Stimulated activated CD4-positive, alpha-beta T cell treated with anti-CD3 and anti-CD28 coated beads, Interleukin-1b, Interleukin-23, amount 100 ng/mL, for 4 hours (primary cell): Measurements from ENCODE around the gene LMTK3.
A peak's percentile ranks its signal among the peaks of the same experiment; 100 is the strongest.

ENCODE experiments used
- DNase-seq, 2 donors: peaks; one replicate each; pipeline ENCODE4 v3.0.0-alpha.2; 2020; ENCODE audit warnings: low read depth in 2 of 2

Gene LMTK3

DNA sequence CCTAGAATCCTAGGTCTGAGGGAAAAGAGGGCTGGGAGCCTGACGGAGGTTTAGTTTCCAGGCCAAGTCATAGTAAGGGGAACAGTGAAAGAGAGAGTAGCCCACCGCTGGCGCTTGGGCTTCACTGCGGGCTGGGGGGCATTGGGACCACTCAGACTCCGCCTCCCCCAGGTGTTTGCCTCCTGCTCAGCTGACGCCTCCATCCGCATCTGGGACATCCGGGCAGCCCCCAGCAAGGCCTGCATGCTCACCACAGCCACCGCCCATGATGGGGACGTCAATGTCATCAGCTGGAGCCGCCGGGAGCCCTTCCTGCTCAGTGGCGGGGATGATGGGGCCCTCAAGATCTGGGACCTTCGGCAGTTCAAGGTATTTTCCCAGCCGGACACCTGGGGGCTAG, 60.8 kb downstream of the LMTK3 start:
- DNase-seq = no peak

DNA sequence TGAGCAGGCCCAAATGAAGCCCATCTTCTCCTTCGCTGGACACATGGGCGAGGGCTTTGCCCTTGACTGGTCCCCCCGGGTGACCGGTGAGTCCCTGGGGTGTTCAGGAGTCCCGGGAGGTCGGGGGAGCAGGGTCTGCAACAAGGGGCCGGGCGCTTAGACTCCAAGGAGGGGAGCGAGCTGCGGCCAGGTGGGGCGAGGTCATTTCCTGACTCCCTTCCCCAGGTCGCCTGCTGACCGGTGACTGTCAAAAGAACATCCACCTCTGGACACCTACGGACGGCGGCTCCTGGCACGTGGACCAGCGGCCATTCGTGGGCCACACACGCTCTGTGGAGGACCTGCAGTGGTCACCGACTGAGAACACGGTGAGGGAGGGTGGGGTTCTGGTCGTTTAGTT, 61.2 kb downstream of the LMTK3 start:
- DNase-seq = no peak

DNA sequence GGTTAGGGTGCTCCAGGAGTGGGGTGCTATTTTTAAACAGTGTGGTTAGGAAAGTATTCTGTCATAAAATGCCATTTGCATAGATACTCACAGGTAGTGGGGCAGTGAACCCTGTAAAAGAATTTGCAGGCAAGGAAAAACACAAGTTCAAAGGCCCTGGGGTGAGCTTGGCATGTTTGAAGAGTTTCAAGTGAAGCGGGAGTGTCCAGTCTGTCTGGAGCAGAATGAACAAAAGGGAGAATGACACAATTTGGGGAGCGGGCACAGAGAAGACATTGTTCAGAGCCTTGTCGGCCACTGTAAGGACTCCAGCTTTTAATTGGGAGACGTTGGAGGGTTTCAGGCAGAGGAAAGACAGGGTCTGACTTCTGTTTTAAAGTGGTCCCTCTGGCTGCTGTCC, 63.1 kb downstream of the LMTK3 start:
- no peak for DNase-seq

- DNase-seq = no peak
Observed at GRCh38 chr19:48446579-48446978, 65.1 kb downstream of the LMTK3 start.

DNA sequence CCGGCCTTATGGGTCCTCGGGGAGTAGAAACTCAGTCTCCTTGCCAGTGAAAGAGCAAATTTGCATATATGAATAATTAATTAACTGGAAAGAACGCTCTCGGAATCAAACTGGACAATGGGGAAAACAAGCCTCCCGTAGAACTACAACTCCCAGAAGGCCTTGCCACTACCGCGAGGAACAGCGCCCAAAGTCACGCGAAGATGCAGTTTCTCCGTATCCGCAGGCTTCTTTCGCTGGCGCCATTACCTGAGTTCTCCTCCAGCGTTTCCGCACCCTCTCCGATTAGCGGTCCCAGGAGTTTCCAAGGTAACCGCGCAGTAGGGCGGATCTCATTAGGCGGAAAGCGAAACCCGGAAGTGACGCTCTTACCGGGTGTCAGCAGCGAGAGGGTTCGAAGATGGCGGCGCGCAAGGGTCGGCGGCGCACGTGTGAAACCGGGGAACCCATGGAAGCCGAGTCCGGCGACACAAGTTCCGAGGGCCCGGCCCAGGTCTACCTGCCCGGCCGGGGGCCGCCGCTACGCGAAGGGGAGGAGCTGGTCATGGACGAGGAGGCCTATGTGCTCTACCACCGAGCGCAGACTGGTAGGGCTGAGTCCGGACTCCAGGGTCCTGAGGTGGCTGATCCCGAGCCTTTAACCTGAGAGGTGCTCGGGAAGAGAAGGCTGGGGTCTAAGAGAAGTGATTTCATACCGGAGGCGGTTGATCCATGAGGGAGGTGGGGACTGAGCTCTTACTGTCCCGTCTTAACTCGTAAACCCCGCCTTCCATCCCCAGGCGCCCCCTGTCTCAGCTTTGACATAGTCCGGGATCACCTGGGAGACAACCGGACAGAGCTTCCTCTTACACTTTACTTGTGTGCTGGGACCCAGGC, 65.8 kb downstream of the LMTK3 start, which contains the start of gene GRWD1:
GRWD1 (plus strand) TSS at position 378 of the 876 bp plus-strand sequence; CDS start at position 401, 23 bp downstream.
- peak; percentile 79 to 88 for DNase-seq

DNA sequence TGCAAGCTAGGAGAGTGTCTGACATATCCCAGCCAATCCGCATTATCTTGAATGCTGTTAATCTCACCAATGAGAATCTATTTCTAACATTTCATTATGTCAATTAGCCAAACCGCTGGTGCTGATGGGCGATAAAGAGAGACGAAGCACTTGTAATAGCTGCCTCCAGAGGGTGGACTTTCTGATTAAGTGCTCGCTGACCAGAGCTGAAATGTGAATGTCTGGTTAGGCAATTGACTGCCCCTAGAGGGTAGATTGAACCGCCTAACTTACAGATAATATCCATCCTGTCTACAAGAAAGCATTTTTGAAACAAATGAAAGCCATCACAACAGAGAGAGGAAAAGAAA, 66.4 kb downstream of the LMTK3 start:
- no peak for DNase-seq

DNA sequence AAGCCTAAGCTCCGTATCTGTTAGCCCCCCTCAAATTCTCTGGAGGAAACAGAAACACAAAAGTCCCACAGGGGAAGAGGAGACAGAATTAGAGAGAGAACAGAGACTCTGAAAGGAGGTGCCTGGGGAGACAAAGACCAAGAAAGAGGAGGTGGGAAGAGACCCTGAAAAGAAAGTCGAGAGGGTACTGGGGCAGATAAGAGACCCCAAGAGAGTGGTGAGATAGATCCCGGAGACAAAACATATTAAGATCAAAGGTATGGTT, 66.8 kb downstream of the LMTK3 start:
- no peak for DNase-seq

DNA sequence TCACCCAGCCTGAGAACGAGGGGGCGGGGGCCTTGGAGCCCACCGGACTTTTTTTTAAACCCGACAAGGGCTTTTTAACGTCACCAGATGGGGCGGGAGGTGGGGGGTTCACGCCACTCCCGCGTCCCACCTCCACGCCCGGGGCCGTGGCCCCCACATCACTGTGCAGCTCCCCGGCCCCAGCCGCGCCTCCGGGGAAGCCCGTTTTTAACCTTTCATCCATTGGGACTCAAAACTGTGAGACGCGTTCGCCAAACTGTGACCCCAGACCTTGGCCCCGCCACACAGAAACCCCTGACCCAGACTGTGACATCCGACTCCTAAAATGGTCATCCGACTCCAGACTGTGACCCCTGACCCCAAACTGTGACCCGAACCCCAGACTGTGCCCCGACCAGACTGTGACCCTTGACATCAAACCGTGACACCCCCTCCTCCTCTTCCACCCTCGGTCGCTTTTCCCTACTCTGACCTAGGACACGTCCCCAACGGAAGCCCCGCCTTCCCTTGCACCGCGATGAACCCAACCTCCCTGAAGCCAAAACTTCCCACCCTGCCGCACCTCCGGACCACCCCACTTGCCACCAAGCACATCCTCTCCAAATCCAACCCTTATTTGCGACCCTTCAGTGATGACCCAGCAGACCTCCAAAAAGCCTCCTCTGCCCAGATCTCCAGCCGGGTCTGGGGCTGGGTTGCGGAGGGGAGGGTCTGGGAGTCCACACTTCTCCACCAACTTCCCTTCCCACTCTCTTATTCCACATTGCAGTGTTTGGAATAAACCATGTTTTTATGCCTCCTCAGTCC, 67.3 kb downstream of the LMTK3 start:
- DNase-seq = no peak

DNA sequence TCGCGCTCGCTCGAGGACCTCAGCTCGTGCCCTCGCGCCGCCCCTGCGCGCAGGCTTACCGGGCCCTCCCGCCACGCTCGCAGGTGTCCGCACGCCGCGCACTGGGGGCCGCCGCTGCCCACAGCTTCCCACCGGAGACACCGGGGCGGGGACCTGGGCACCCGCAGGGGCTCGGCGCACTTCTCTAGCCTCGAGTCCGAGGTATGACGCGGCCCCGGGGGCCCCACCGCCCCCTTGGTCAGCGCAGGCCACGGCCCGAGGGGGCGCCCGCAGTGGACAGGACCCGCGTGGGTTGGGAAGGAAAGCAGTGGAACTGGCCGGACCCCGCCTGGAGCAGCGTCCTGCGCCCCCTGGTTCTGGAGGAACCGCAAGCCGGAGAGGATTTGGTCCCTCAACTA, 67.9 kb downstream of the LMTK3 start:
- no peak for DNase-seq

DNA sequence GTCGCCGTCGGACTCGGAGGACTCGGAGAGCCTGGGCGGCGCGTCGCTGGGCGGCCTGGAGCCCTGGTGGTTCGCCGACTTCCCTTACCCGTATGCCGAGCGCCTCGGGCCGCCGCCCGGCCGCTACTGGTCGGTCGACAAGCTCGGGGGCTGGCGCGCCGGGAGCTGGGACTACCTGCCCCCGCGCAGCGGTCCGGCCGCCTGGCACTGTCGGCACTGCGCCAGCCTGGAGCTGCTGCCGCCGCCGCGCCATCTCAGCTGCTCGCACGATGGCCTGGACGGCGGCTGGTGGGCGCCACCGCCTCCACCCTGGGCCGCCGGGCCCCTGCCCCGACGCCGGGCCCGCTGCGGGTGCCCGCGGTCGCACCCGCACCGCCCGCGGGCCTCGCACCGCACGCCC, 68.4 kb downstream of the LMTK3 start:
- DNase-seq = no peak

DNA sequence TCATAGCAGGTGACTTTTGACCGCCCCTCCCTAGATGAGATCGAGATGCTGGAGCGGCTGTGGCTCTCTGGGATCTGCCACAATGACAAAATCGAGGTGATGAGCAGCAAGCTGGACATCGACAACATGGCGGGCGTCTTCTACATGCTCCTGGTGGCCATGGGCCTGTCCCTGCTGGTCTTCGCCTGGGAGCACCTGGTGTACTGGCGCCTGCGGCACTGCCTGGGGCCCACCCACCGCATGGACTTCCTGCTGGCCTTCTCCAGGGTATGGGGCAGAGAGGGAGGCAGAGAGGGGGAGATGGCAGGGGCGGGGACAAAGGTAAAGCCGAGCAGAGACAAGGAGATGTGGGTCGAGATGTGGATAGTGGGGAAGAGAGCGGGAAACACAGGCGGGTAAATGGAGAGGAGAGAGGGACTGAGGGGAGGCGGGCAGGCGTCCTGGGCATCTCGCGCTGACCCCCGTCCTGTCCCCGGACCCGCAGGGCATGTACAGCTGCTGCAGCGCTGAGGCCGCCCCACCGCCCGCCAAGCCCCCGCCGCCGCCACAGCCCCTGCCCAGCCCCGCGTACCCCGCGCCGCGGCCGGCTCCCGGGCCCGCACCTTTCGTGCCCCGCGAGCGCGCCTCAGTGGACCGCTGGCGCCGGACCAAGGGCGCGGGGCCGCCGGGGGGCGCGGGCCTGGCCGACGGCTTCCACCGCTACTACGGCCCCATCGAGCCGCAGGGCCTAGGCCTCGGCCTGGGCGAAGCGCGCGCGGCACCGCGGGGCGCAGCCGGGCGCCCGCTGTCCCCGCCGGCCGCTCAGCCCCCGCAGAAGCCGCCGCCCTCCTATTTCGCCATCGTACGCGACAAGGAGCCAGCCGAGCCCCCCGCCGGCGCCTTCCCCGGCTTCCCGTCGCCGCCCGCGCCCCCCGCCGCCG, 69.3 kb downstream of the LMTK3 start:
- DNase-seq = no peak

DNA sequence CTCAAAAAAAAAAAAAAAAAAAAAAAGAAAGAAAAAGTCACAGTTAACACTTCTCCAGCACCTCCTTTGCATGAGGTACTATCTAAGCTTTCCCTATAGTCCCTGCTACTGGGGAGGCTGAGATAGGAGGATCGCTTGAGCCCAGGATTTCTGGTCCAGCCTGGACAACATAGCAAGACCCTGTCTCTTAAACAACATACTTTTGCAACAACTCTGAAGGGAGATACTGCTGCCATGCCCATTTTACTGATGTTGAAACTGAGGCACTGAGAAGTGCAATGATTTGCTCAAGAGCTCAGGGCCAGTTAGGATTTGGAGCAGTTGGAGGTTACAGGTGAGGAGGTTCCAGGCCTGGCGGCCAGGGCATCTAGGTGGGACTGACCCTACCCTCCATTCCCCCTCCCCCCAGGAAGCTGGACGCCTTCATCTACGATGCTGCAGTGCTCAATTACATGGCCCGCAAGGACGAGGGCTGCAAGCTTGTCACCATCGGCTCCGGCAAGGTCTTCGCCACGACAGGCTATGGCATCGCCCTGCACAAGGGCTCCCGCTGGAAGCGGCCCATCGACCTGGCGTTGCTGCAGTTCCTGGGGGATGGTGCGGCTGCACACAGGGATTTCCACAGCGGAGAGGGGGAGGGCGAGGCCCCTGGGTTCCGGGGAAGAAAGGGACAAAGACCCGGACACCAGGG, 70.1 kb downstream of the LMTK3 start:
- DNase-seq = no peak

- no peak for DNase-seq
Observed at GRCh38 chr19:48436586-48436985, 75.0 kb downstream of the LMTK3 start.
